Liver (tissue), 9 donors: ENCODE results near the gene SRGAP3. TPM values are rescaled to one million over a fixed set of nuclear protein-coding genes. Genes with fewer than 3 reads are reported as not detected.

Experiments
- DNase-seq: peaks from one replicate; pipeline ENCODE4 v3.0.0-alpha.2; 2017; ENCODE audit warnings: low spot score
- H3K27ac ChIP-seq, 2 donors: one replicate each; pipeline ENCODE4 v1.7.0; 2013; ENCODE audit warnings: inconsistent platforms in 2 of 2, low read length in 2 of 2, control low read depth in 1 of 2, low read depth in 1 of 2, mild to moderate bottlenecking in 1 of 2
- H3K27me3 ChIP-seq, 4 donors: one replicate each; pipeline versions ENCODE4 v1.6.1 to v1.7.0; 2013; ENCODE audit warnings: low read length in 3 of 4, inconsistent platforms in 1 of 4, mild to moderate bottlenecking in 1 of 4, moderate library complexity in 1 of 4; ENCODE audit not compliant: control insufficient read depth in 4 of 4, insufficient read depth in 4 of 4
- H3K36me3 ChIP-seq, 4 donors: one replicate each; pipeline versions ENCODE4 v1.6.1 to v1.7.0; 2013; ENCODE audit warnings: low read length in 3 of 4, mild to moderate bottlenecking in 3 of 4, low read depth in 1 of 4, moderate library complexity in 1 of 4; ENCODE audit not compliant: control insufficient read depth in 4 of 4, insufficient read depth in 3 of 4
- H3K4me1 ChIP-seq, 4 donors: one replicate each; pipeline versions ENCODE4 v1.6.1 to v1.7.0; 2013; ENCODE audit warnings: low read length in 3 of 4, mild to moderate bottlenecking in 3 of 4, moderate library complexity in 1 of 4; ENCODE audit not compliant: control insufficient read depth in 4 of 4, insufficient read depth in 4 of 4
- H3K4me3 ChIP-seq, 3 donors: one replicate each; pipeline versions ENCODE4 v1.6.1 to v1.7.0; 2013; ENCODE audit warnings: low read length in 3 of 3, control low read depth in 1 of 3, low read depth in 1 of 3, mild to moderate bottlenecking in 1 of 3
- H3K9ac ChIP-seq, 2 donors: one replicate each; pipeline ENCODE4 v1.7.0; 2013; ENCODE audit warnings: low read length in 2 of 2, mild to moderate bottlenecking in 2 of 2, moderate library complexity in 2 of 2, control low read depth in 1 of 2, low read depth in 1 of 2
- H3K9me3 ChIP-seq, 4 donors: one replicate each; pipeline versions ENCODE4 v1.6.1 to v1.7.0; 2013; ENCODE audit warnings: low read length in 3 of 4; ENCODE audit not compliant: control insufficient read depth in 4 of 4
- ATF3 ChIP-seq: IDR thresholded peaks from 2 replicates; pipeline ENCODE4 v1.6.1; 2016; ENCODE audit warnings: antibody characterized with exemption
- CTCF ChIP-seq: fragments of 150-350 bp; IDR thresholded peaks from 2 replicates; pipeline ENCODE4 v1.5.1; 2017; ENCODE audit warnings: improper control_type of control experiment, low read depth, low read length; ENCODE audit not compliant: missing input control
- EGR1 ChIP-seq, 2 donors: IDR thresholded peaks; 2 replicates each; pipeline ENCODE4 v1.6.1; 2016 to 2018; ENCODE audit warnings: antibody characterized with exemption in 2 of 2, low read depth in 2 of 2
- FOXA1 ChIP-seq: IDR thresholded peaks from 2 replicates; pipeline ENCODE4 v1.6.1; 2016; ENCODE audit warnings: antibody characterized with exemption
- FOXA2 ChIP-seq: IDR thresholded peaks from 2 replicates; pipeline ENCODE4 v1.6.1; 2016; ENCODE audit warnings: antibody characterized with exemption
- GABPA ChIP-seq, 2 donors: IDR thresholded peaks in 1 of 2; conservative IDR thresholded peaks in 1 of 2; 2 replicates each; pipeline ENCODE4 v1.6.1; 2016; ENCODE audit warnings: antibody characterized with exemption in 2 of 2, mild to moderate bottlenecking in 1 of 2, moderate library complexity in 1 of 2
- HNF4A ChIP-seq, 2 donors: conservative IDR thresholded peaks; 2 replicates each; pipeline ENCODE4 v1.6.1; 2016; ENCODE audit warnings: antibody characterized with exemption in 2 of 2, mild to moderate bottlenecking in 2 of 2
- HNF4G ChIP-seq: IDR thresholded peaks from 2 replicates; pipeline ENCODE4 v1.6.1; 2016; ENCODE audit warnings: antibody characterized with exemption
- JUND ChIP-seq, 2 donors: IDR thresholded peaks; 2 replicates each; pipeline ENCODE4 v1.6.1; 2016; ENCODE audit warnings: antibody characterized with exemption in 2 of 2
- NR2F2 ChIP-seq: IDR thresholded peaks from 2 replicates; pipeline ENCODE4 v1.6.1; 2016; ENCODE audit warnings: antibody characterized with exemption
- RAD21 ChIP-seq, 2 donors: IDR thresholded peaks; 2 replicates each; pipeline ENCODE4 v1.6.1; 2016; ENCODE audit warnings: antibody characterized with exemption in 2 of 2, mild to moderate bottlenecking in 2 of 2
- REST ChIP-seq: IDR thresholded peaks from 2 replicates; pipeline ENCODE4 v1.6.1; 2016; ENCODE audit warnings: antibody characterized with exemption, mild to moderate bottlenecking
- RXRA ChIP-seq, 2 donors: IDR thresholded peaks; 2 replicates each; pipeline ENCODE4 v1.6.1; 2017 to 2018; ENCODE audit warnings: antibody characterized with exemption in 2 of 2, mild to moderate bottlenecking in 1 of 2
- SP1 ChIP-seq: IDR thresholded peaks from 2 replicates; pipeline ENCODE4 v1.6.1; 2018; ENCODE audit warnings: antibody characterized with exemption, mild to moderate bottlenecking
- TAF1 ChIP-seq: conservative IDR thresholded peaks from 2 replicates; pipeline ENCODE4 v1.6.1; 2016; ENCODE audit warnings: antibody characterized with exemption, mild to moderate bottlenecking
- YY1 ChIP-seq: IDR thresholded peaks from 2 replicates; pipeline ENCODE4 v1.6.1; 2016; ENCODE audit warnings: antibody characterized with exemption, mild to moderate bottlenecking
- ZBTB33 ChIP-seq: IDR thresholded peaks from 2 replicates; pipeline ENCODE4 v1.6.1; 2016; ENCODE audit warnings: antibody characterized with exemption
- WGBS: extraction: QIAGEN DNeasy Blood & Tissue Kit; methylation state at CpG from one replicate; pipeline ENCODE4 v1.1.7; 2013; 5-methylcytosine and 5-hydroxymethylcytosine counted together
- polyA plus RNA-seq, 2 donors: library from polyadenylated mRNA; stranded (reverse) in 1 of 2; unstranded in 1 of 2; fragments of 200-250 nt in 1 of 2; fragments of >200 nt in 1 of 2; fragmentation: Nextera tagmentation in 1 of 2; extraction: Ambion mirVana in 1 of 2; gene quantifications; one replicate each; pipeline versions ENCODE4 v1.2.1 to v1.2.3, GENCODE V29; 2013 to 2015
- total RNA-seq, 2 donors: library from RNA; depleted of rRNA; stranded (reverse); fragments of >200 nt; gene quantifications; one replicate each; pipeline ENCODE4 v1.2.3, GENCODE V29; 2014
- TF ChIP-seq, protein P1 (sequence below): IDR thresholded peaks from 2 replicates; pipeline ENCODE4 v1.6.1; 2016; ENCODE audit warnings: antibody characterized with exemption
- donor health status: healthy.
- donor health status: healthy.
- donor health status: healthy.
- donor health status: healthy.
- donor health status: healthy.

Gene SRGAP3
- total and polyA plus RNA-seq, 4 donors, result 0.61 to 4.2 (median 1.6) TPM

- H3K9me3 ChIP-seq, result no peaks in the 10 kb centered on the region
- H3K27me3 ChIP-seq, result no peaks in the 10 kb centered on the region
- 94% methylated on average over 14 of the region's 14 CpGs for WGBS
- no peaks in the 10 kb centered on the region for H3K4me1 ChIP-seq
- no peak for DNase-seq
- H3K9ac ChIP-seq, result no peak overlapping the region
- TF ChIP-seq NR2F2 (no peak), REST (no peak), HNF4A (conservative IDR thresholded peaks at IDR 0.05) (no peak), JUND (IDR thresholded peaks at IDR 0.05) (no peak), TAF1 (no peak), GABPA (IDR thresholded peaks at IDR 0.05 in 1 of 2, conservative IDR thresholded peaks at IDR 0.05 in 1 of 2) (no peak), RXRA (IDR thresholded peaks at IDR 0.05) (no peak), ZBTB33 (no peak), FOXA1 (no peak), FOXA2 (no peak), EGR1 (IDR thresholded peaks at IDR 0.05; ENCODE audit: low read depth in 2 of 2) (no peak), SP1 (no peak), ATF3 (no peak), HNF4G (no peak), YY1 (no peak), RAD21 (IDR thresholded peaks at IDR 0.05) (no peak), CTCF (no peak)
- TF ChIP-seq, protein P1, sequence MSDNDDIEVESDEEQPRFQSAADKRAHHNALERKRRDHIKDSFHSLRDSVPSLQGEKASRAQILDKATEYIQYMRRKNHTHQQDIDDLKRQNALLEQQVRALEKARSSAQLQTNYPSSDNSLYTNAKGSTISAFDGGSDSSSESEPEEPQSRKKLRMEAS, result no peak
- H3K4me3 ChIP-seq, result no peak overlapping the region
- no peak overlapping the region for H3K27ac ChIP-seq
- H3K36me3 ChIP-seq, result no peaks in the 10 kb centered on the region
Measured at GRCh38 chr3:9216736-9217135, 32.7 kb downstream of the SRGAP3 start.
